Activated CD4-positive, alpha-beta T cell treated with anti-CD3 and anti-CD28 coated beads for 48 hours (primary cell): ENCODE results near the gene SGPP1.
"Not testable (repeated sequence)": the region's sequence is repeated elsewhere in the genome, so short reads cannot be mapped to it uniquely, and the experiment has no call there.

ENCODE experiments used
- DNase-seq: peaks from one replicate; pipeline ENCODE4 v3.0.0-alpha.2; 2020

Gene SGPP1, protein sequence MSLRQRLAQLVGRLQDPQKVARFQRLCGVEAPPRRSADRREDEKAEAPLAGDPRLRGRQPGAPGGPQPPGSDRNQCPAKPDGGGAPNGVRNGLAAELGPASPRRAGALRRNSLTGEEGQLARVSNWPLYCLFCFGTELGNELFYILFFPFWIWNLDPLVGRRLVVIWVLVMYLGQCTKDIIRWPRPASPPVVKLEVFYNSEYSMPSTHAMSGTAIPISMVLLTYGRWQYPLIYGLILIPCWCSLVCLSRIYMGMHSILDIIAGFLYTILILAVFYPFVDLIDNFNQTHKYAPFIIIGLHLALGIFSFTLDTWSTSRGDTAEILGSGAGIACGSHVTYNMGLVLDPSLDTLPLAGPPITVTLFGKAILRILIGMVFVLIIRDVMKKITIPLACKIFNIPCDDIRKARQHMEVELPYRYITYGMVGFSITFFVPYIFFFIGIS

DNA sequence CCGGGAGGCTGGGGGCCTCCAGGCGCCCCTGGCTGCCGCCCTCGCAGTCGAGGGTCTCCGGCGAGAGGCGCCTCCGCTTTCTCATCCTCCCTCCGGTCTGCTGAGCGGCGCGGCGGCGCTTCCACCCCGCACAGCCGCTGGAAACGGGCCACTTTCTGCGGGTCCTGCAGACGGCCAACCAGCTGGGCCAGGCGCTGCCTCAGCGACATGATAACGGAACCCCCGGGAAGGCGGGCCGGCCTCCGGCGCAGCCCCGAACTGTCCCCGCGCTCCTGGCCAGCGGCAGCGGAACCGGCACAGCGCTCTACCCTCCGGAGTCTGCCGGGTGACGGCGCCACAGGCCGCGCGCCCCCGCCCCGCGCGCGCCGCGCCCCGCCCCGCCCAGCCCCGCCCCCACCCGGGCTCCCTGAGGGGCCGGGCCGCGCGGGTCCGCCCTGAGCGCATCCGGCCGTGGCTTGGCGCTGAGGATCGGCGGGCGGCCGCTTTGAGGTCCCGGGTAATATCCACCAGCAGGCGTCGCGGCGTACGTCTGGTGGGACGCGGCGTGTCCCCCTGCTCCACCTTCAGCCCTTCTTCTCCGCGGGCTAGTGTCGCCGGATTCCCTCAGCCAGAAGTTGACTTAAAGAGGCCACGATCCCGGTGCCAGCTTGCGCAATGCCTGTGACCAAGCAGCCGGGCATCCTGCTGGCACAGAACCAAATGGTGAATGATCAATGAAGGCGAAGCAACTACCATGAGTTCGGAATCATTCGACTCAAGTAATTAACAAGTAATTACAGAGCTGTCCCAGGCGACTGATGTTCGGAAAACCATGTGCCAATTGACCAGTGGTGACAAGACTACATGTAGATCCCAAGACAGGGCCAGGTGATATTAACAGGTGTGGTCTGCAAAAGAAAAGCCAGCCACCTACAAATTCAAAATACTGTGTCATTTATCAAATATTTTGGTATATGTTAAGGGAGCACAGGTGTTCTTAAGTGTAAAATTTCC, at the start of gene SGPP1:
Gene SGPP1 (minus strand): TSS at position 330 of the 993 bp plus-strand sequence. CDS start 121 bp downstream, at position 209.
- DNase-seq: peak; percentile 80

DNA sequence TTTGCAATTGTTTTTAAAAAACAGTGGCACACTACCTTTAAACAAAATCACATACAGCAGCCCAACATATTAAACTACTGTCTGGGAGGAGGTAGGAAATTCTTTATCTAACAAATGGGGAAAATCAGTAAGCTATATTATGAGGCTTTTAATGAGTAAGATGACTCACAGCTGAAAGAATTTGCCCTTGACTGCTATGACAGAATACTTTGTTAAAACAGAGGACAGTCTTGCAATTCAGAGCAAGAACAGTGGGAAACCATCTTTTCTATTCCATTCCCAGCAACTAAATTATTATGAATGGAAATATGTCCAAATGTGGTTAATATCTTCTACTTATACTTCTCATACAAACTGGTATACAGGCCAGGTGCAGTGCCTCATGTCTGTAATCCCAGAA, 49.2 kb upstream of the SGPP1 start:
- DNase-seq: no peak

DNA sequence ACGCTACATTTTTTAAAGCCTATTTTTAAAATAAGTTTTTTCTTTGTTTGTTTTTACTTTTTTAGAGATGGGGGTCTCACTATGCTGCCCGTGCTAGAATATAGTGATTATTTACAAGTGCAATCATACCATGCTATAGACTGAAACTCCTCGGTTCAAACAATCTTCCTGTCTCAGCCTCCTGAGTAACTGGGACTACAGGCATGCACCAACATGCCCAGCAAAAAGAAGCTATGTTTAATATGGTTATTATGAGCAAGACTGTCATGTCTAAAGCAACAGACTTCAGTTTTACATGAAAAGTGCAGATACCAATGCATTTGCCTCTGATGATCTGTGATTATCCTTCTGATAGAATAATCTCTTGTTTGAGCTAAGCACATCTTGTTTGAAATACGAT, 45.6 kb upstream of the SGPP1 start:
- DNase-seq: no peak

DNA sequence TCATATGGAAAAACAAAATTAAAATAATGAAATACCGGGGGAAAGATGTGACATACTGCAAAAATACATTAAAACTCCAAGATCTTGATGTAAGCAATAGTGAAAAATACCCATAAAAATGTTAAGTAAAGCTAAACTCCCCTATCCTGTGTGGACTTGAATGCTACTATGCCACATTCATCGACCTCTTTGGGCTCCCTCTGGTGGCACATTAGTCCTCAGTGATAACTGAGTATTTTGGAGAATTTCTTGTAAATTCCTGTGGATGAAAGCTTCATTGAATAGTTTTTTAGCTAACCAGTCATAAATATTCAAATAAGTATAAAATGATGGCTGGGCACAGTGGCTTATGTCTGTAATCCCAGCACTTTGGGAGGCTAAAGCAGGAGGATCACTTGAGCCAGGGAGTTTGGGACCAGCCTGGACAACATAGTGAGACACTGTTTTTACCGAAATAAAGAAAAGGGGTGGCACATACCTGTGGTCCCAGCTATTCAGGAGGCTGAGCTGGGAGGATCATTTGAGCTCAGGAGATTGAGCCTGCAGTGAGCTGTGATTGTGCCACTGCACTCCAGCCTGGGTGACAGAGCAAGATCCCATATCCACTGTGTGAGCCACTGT, 42.4 kb upstream of the SGPP1 start:
- peak; percentile 61 for DNase-seq

DNA sequence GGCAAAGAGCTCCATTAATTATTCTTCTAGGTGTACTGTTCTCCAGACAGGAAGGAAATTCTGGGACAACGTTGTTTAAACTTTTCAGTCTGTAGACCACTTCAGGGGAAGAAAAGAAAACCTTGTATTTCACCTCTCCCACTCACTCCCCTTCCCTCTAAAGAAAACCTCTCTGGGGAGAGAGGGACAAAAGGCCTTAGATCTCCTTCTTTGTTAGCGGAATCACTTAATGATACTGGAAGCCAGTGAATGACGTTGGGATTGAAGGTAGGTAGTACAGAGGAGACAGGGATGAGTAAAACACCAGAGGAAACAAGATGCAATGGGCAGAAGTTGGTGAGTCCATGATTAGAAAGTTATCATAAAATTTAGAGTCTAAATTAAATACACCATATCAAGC, 38.7 kb upstream of the SGPP1 start:
- no peak for DNase-seq

DNA sequence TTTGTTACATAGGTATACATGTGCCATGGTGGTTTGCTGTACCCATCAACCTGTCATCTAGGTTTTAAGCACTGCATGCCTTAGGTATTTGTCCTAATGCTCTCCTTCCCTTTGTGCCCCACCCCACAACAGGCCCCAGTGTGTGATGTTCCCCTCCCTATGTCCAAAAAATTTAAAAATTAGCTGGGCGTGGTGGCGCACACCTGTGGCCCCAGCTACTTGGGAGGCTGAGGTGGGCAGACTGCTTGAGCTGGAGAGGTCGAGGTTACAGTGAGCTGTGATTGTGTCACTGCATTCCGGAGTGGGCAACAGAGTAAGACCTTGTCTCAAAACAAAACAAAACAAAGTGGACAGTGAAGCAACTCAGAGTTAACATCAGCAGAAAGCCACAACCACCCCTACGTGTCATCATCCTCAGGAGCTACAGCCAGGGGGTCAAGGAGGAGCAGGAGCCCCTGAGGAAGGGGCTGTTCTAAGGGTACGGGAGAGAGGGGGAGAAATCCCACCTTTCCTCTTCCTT, 36.8 kb upstream of the SGPP1 start:
- no peak for DNase-seq

DNA sequence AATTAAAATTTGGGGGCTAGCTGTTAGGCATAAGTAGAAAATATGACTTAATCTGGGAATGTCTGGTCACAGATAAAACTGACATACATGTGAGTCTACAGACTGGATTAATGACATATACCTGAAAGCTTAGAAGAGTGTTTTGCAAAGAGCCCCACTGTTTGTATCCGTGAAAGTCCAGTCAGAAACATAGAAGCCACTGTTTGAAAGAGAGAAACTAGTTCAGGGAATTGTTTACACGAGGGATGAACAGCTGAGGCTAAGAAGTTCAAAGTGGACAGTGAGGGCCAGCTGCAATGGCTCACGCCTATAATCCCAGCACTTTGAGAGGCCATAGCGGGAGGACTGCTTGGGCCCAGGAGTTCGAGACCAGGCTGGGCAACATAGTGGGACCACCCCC, 36.2 kb upstream of the SGPP1 start:
- DNase-seq: no peak

DNA sequence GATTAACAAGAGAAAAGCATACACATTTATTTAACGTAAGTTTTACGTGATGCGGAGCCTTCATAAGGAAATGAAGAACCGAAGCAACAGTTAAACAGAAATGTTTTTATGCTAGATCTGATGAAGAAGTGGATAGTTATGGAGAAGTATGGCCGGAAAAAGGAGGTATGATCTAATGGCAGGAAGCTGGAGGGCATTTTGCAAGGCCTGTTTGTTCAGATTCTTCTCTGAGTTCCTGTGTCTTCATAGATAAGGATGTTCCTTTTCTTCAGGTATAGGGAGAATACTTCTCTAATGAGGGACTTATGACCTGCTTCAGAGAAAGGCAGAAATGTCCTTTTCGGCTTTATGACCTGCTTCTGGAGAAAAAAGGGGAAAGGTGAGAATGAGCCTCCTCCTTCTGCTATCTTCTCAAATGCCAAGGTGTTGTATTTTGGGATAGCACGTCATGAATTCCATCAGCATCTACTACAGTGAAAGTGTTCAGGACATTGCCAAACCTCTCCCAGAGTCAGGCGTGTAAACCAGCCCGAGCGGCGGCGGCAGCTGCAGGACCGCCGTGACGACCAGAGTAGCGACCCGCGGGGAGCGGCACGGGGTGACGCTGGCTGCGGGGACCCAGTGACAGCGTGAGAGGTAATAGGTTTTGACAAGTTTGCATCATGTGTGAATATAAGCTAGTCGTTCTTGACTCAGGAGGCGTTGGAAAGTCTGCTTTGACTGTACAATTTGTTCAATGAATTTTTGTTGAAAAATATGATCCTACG, 33.7 kb upstream of the SGPP1 start:
- DNase-seq: no peak

DNA sequence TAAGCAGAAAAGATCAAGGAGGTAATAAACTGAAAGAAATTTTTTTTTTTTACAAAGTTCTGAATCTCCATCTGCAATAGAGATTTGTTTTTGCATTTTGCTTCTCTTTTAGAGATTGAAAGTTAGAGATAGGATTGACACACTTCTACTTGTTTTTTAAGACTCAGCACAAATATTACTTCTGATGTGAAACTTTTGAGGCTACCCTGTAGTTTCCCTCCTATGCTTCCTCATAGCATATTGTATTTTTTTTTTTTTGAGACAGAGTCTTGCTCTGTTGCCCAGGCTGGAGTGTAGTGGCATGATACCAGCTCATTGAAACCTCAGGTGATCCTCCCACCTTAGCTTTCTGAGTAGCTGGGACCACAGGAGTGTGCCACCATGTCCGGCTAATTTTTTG, 32.1 kb upstream of the SGPP1 start:
- DNase-seq: no peak

DNA sequence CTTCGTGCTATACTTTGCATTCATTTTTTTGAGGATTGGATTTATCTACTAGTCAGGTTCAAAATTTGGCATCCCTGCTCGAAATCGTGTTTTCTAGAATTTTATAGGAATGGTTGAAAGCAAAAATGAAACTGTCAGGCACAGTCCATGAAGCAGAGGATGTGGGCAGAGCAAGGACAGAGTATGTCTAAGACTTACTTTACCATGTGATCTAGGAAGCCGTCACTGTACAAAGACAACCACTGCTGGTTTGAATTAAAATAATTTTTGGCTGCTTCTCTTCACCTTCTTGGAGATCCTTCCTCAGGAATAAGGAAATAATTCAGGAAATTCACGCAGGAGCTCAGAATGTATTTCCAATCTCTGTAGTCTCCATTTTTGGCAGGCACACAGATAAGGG, 31.6 kb upstream of the SGPP1 start:
- DNase-seq: no peak

DNA sequence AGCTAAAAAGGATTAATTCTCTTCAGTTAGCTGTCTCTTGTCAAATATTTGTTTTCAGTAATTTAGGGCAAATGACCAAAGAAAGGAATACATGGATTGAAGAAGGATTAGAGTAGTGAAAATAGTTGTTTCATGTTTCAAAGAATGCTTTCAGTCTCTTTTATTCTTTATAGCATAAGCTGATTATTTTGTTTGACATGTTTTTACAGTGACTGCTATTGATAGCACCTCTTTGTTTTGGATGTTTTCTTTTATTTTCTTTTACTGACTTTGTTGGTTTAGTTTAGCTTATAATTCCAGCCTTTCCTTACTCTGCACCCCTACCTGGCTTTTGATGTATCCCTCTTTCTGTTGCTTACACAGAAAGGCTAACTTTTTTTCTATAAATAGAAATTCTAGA, 29.3 kb upstream of the SGPP1 start:
- no peak for DNase-seq

DNA sequence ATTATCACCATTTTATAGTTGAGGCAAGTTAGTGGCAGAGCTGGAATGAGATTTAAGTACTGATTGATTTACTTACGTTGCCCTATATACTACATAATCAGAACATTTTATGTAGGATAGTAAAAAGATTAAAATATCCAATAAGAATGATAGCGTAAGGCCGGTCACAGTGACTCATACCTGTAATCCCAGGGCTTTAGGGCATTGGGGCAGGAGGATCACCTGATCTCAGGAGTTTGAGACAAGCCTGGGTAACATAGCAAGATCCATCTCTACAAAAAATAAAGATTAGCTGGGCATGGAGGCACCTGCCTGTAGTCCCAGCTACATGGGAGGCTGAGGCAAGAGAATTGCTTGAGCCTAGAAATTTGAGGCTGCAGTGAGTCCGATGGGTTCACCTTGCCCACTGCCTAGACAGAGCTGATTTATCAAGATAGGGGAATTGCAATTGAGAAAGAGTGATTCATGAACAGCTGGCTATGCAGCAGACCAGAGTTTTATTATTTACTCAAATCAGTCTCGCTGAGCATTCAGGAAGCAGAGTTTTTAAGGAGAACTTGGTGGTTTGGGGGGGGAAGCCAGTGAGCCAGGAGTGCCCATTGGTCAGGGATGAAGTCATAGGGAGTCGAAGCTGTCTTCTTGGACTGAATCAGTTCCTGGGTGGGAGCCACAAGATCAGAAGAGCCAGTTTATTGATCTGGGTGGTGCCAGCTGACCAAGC, 24.7 kb upstream of the SGPP1 start:
- peak; percentile 8 for DNase-seq

DNA sequence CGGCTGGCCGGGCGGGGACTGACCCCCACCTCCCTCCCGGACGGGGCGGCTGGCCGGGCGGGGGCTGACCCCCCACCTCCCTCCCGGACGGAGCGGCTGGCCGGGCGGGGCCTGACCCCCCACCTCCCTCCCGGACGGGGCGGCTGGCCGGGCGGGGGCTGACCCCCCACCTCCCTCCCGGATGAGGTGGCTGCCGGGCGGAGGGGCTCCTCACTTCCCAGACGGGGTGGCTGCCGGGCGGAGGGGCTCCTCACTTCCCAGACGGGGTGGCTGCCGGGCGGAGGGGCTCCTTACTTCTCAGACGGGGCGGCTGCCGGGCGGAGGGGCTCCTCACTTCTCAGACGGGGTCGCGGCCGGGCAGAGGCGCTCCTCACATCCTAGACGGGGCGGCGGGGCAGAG, 23.2 kb upstream of the SGPP1 start:
- not testable (repeated sequence) for DNase-seq

DNA sequence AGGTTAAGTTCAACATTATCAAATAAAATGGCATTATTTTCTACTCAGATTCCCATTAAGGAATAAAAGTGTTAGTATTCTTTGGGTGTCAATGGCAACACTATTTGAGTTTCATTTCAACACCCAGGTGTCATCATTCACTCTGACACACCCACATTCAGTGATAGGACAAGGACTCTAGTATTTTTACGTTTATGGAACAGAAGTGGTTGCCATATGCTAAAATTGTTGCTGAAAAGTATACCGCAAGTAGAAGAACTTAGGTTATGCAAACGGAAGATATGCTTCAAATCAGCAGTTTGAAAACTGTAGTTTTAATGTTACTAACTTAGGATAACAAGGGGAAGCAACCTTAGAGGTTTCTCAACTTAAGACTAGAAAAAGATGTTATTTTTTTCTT, 20.0 kb upstream of the SGPP1 start:
- no peak for DNase-seq

DNA sequence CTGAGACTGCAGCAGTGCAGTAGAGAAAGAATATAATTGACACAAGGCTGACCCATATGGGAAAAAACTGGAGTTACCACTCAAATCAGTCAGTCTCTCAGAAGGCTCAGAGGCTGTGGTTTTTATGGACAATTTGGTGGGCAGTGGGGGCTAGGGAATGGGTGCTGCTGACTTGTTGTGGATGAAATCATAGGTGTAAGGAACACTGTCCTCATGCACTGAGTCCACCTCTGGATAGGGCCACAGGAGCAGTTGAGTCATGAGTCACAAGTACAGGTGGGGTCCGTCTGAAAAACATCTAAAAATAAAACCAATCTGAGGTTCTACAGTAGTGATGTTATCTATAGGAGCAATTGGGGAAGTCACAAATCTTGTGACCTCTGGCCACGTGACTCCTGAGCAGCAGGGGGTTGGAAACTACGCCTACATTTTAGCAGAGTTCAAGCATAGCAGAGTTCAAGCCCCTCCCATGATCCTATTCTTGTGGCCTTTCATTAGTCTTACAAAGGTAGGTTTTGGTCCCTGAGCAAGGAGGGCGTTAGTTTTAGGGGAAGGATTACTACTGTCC, 18.1 kb upstream of the SGPP1 start:
- peak; percentile 24 for DNase-seq

DNA sequence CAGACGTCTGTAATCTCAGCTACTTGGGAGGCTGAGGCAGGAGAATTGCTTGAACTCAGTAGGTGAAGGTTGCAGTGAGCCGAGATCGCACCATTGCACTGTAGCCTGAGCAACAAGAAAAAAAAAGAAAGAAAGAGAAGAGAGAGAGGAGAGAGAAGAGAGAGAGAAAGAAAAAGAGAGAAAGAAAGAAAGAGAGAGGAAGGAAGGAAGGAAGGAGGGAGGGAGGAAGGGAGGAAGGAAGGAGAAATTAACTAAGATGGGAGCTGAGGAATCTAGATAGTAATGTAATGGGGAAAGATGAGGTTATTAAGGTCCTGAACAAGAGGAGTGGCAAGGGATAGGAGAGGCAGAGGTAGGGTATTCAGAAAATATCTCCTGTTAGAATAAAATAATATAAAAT, 17.4 kb upstream of the SGPP1 start:
- no peak for DNase-seq

DNA sequence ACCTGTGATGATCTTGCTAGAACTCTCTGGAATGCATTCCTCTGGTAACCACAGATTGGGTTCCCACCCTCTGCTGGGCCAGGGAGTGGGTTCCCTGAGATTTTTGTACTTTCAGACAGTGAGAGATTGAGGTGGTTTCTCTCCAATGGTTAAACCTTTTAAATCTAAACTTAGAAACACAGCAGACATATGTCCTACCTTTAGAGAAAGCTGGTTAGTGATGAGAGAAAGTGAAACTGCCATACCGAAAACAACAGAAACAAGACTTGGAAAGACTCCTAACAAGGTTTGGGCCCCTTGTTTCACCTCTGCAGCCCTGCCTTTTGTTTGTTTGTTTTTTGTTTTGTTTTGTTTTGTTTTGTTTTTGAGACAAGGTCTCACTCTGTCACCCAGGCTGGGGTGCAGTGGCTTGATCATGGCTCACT, 9.7 kb upstream of the SGPP1 start:
- DNase-seq: no peak

DNA sequence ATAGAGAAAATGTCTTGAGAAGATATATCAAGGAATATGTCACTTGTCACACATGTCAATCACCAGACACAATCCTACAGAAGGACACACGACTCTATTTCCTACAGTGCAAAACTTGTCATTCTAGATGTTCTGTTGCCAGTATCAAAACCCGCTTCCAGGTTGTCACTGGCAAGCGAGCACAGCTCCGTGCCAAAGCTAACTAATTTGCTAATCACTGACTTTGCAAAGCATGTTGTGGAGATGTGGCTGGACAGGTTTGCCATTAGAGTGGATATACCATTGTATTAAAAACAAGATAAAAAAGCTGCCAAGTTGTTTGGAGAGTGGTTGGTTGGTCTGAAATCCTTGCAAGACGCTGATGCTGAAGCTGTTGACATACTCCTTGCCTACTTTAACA, 7.9 kb upstream of the SGPP1 start:
- no peak for DNase-seq

DNA sequence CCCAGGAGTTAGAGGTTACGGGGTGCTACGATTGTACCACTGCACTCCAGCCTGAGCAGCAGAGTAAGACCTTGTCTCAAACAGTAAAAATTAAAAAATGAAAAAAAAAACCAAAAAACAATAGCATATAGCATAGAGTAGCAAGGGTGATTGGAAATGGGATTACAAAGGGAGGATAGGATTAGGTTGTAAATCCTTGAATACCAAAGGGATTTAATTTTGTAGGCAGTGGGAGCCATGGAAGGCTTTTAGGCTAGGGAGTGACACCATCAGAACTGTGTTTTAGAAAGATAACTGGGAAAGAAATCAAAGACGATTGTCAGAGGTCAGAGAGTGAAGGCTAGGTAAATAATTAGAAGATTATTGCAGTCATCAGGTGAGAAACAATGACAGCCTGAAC, 2.8 kb upstream of the SGPP1 start:
- no peak for DNase-seq

DNA sequence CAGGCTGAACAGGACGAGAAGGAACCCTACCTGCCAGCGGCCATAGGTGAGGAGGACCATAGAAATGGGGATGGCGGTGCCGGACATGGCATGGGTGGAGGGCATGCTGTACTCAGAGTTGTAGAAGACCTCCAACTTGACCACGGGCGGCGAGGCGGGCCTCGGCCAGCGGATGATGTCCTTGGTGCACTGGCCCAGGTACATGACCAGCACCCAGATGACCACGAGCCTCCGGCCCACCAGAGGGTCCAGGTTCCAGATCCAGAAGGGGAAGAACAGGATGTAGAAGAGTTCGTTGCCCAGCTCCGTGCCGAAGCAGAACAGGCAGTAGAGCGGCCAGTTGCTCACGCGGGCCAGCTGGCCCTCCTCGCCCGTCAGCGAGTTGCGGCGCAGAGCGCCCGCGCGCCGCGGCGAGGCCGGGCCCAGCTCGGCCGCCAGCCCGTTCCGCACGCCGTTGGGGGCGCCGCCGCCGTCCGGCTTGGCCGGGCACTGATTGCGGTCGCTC, 582 bp downstream of the SGPP1 start:
- peak; percentile 25 for DNase-seq

DNA sequence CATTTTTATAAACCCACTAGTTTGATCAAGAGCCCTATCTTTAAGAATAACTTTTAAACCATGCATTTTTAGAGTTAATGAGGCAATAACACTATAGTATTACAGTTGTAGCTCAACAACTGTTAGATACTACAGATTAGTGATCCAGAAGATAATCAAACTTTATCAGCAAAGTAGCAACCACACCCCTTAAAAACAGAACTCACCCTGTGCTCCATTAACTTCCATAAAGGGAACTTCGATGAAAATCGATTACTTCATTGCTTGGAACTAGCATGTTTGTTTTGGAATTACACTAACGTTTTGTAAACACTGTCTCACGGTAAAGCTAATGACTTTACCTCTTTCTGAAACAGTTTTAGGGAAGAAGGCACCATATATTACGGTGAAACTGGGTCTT, 1.4 kb downstream of the SGPP1 start:
- no peak for DNase-seq
